ENCODE data around the gene BICRAL.

Gene BICRAL

DNA sequence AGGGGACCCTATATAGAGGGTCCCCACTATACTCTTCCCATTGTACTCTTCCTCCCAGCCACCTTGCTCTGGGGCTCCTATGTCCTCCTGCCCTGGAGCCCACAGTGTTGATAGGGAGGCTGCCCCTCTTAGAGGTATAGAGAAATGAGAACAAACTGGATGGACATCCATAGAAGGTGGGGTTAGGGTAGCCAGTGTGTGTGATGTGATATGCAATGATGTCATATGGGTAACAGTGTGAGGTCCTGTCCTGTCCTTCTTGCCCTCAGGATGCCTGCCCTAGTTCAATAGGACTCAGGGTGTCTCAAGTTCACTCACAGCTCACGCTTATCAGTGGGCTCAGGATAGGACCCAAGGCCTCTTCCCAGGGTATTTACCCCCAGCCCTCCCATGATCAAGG, 134.4 kb downstream of the BICRAL start:
- TF ChIP-seq, protein P1, sequence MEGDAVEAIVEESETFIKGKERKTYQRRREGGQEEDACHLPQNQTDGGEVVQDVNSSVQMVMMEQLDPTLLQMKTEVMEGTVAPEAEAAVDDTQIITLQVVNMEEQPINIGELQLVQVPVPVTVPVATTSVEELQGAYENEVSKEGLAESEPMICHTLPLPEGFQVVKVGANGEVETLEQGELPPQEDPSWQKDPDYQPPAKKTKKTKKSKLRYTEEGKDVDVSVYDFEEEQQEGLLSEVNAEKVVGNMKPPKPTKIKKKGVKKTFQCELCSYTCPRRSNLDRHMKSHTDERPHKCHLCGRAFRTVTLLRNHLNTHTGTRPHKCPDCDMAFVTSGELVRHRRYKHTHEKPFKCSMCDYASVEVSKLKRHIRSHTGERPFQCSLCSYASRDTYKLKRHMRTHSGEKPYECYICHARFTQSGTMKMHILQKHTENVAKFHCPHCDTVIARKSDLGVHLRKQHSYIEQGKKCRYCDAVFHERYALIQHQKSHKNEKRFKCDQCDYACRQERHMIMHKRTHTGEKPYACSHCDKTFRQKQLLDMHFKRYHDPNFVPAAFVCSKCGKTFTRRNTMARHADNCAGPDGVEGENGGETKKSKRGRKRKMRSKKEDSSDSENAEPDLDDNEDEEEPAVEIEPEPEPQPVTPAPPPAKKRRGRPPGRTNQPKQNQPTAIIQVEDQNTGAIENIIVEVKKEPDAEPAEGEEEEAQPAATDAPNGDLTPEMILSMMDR (IDR thresholded peaks at IDR 0.05; ENCODE audit: low read depth, low read length): no peak
- DNase-seq (ENCODE audit: low read depth, low spot score): no peak
- H3K4me3 ChIP-seq (ENCODE audit: low read depth, low read length): no peak overlapping the region
- in situ Hi-C loops (cut with HindIII; ENCODE audit: low sequenced_read_pairs): no loop called here

Data from astrocyte of the spinal cord (primary cell).